NCI-H526 treated with DMSO at 0.1 percent for 48 hours (cell line): Measurements from ENCODE around the gene DNASE1L1.

Experiments
- DNase-seq: peaks from one replicate; lab custom pipeline; 2025; lab: John Stamatoyannopoulos, UW

Gene DNASE1L1

DNA sequence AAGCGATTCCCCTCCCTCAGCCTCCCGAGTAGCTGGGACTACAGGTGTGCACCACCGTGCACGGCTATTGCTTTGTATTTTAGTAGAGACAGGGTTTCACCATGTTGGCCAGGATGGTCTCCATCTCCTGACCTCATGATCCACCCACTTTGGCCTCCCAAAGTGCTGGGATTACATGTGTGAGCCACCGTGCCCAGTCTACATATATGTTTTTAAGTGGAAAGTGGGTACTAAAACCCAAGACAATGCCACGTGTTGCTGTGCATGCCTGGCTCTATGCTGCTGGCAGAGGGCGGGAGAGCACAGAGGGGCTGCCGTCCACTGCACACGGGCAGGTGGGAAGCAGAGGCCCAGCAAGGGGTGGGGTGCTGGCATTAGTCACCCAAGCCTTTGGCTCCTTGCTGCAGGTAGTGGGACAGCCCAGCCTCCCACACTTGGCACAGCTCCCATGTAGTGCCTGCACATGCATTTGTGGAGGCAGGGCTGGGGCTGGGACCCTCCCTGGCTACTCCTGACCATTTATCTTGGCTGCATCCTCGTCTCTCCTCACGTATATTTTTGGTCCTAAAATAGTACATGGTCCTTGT lies 26.5 kb downstream of the DNASE1L1 start:
- no peak for DNase-seq

DNA sequence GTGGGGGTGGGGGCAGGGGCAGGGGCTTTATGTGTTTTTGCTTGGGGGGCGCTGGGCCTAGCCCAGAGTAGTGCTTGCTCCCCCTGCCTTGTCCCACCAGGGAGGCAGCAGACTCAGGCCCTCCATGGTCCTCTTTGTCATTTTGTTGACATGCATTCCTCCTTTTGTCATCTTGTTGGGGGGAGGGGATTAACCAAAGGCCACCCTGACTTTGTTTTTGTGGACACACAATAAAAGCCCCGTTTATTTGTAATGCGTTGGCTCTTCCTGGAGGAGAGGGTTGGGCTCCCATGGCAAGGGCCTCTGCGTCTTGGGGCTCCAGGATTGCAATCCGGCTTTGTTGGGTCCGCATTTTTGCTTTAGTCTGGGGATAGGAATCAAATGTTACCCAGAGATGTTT lies 27.8 kb downstream of the DNASE1L1 start:
- DNase-seq, result no peak

DNA sequence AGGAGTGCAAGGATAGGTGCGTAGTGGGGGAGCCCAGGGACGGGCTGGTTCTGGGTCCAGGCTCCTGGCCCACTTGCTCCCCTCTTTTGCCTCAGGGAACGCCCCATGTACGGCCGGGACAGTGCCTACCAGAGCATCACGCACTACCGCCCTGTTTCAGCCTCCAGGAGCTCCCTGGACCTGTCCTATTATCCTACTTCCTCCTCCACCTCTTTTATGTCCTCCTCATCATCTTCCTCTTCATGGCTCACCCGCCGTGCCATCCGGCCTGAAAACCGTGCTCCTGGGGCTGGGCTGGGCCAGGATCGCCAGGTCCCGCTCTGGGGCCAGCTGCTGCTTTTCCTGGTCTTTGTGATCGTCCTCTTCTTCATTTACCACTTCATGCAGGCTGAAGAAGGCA lies 28.3 kb downstream of the DNASE1L1 start:
- no peak for DNase-seq

DNA sequence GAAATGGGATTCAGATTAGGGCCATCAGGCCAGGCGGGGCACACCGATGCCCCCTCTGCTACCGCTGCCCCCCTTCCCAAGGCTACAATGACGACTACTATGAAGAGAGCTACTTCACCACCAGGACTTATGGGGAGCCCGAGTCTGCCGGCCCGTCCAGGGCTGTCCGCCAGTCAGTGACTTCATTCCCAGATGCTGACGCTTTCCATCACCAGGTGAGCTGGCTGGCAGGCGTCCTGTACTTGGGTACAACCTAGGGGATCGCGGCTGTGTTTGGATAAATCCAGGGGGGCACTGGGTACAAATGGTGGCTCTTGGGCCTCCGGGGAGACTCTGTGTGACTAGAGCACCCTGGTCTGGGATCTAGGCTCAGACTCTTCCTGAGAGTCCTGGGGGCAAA lies 28.9 kb downstream of the DNASE1L1 start:
- DNase-seq, result no peak

DNA sequence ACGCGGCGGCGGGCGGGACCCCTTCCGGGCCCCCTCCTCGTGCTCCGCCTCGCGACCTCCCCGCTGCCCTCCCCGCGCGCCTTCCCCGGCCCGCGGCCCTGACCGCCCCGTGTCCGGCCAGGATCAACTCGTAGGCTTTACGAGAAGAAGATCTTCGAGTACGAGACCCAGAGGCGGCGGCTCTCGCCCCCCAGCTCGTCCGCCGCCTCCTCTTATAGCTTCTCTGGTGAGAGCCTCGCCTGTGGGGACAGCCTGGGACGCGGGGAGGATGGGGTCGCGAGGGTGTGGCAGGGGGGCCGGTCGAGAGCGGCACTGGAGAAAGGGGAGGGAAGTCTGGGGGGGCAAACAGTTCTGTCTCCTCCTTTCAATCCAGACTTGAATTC lies 29.5 kb downstream of the DNASE1L1 start:
- DNase-seq, result no peak

DNA sequence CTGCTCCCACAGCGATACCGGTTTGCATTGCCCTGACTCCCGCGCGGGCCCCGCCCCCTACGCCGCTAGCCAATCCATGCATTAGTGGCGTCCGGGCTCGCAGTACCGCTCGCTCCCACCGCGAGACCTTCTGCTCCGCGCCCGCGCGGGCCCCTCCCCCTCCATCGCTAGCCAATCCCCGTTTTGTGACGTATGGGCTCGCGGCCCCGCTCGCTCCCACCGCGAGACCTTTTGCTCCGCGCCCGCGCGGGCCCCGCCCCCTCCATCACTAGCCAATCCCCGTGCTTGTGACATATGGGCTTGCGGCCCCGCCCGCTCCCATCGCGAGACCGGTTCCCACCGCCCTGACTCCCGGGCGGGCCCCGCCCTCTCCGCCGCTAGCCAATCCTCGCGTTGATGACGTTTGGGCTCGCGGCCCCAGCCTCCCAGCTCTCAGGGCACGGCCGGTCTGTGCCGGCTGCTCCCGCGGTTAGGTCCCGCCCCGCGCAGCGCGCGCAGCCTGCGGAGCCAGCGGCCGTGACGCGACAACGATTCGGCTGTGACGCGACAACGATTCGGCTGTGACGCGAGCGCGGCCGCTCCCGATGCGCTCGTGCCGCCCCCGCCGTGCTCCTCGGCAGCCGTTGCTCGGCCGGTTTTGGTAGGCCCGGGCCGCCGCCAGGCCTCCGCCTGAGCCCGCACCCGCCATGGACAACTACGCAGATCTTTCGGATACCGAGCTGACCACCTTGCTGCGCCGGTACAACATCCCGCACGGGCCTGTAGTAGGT lies 30.1 kb downstream of the DNASE1L1 start, which contains the start of gene EMD:
EMD (plus strand) TSS at position 497 of the 770 bp plus-strand sequence; CDS start at position 687, 190 bp downstream.
- peak; percentile 99 for DNase-seq

DNA sequence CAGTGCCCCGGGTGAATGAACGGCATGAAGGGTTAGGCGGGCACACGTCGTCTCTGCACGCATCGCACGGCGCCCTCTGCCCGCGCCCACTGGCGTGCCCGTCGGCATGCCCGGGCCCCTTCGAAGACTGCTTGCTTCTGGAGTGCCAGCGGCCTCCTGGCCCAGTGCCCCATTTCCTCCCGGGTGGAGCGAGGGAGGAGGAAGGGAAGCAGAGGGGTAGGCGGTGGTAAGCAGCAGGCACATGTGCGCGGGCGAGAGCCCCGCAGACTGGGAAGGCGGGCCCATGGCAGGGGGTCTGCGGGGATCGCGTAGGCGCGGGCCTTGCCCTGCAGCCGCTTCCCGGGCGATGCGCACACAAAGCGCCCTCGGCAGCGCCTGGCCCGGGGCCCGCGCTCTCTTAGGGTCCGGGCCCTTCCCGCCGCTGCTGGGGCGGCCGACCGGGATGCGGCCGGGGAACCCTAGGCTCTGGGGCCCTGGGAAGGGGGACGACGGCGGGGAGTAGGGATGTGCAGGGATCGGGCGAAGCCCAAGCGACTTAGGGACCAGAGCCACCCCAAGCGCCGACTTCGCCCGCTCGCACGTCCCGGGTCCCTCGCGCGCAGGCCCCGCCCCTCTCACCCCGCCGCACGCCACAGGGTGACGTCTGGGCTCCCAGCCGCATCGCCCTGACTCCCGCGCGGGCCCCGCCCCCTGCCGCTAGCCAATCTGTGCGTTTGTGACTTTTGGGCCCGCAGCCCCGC lies 30.8 kb downstream of the DNASE1L1 start:
- no peak for DNase-seq

DNA sequence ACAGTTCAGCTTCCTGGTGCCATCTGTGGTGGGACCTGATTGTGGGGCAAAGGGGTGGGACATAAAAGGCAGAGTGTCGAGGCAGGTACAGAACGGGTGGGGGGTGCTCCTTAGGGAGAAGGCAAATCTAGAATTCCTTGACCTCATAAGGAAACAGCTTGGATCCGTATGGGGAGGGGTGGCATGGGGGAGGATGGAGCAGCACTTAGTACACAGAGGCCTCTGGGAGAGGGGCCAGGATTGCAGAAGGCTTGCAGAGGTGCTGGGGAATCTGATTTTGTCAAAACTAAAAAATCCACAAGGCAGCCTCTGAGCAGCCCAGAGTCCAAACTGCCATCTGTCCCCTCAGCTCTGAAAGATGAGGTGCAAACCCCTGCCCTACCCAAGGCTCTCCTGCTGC lies 32.3 kb downstream of the DNASE1L1 start:
- no peak for DNase-seq

DNA sequence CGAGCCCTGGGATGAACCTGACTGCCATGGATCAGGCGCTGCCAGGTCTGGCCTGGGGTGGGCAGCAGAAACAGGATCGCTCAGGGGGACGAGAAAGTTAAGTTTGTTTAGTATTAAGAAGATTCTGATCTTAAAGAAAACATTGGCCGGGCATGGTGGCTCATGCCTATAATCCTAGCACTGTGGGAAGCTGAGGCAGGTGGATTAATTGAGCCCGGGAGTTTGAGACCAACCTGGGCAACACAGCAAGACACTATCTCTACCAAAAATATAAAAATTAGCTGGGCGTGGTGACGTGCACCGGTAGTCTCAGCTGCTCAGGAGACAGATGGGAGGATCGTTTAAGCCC lies 33.9 kb downstream of the DNASE1L1 start:
- no peak for DNase-seq

DNA sequence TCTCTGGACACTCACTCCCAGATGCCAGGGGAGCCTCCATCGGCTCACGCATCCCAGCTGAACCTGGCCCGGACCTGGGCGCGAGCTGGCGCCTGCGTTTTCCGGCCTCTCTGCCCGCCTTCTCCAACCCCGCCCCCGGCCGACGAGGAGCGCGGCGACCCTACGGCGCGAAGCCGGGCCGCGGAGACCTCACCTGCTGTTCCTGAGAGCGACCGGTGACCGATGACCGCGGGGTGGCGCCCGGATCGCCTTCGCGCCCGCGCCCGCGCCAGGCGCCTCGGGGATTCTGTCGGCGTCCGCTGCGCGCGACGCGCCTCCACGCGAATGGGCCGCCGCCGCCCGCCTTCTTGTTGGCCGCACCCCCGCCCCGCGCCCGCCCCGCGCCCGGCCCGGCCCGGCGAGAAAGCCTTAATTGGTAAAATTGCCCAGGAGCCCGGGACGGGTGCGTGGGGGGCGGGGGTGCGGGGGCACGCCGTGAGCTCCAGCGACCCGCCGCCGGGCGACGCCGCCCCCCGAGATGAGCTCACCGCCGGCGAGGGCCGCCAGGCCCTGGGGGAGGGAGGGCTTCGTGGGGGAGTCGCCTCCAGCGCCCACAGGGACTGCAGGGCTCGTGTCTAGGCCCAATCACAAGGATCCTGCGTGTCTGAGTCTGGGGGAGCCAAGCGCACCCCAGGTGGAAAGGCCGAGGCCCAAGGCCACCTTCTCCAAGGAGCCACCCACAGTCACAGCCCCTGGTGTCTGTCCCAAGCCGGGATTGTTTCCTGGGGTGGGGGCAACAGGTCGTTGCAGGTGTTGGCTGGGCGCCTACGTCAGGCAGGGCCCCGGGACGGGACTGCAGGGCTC lies 34.5 kb downstream of the DNASE1L1 start, which contains the start of gene FLNA:
FLNA (minus strand) TSS at position 322 of the 843 bp plus-strand sequence. CDS start 3,389 bp downstream, outside the sequence.
- DNase-seq, result peak; percentile 38

DNA sequence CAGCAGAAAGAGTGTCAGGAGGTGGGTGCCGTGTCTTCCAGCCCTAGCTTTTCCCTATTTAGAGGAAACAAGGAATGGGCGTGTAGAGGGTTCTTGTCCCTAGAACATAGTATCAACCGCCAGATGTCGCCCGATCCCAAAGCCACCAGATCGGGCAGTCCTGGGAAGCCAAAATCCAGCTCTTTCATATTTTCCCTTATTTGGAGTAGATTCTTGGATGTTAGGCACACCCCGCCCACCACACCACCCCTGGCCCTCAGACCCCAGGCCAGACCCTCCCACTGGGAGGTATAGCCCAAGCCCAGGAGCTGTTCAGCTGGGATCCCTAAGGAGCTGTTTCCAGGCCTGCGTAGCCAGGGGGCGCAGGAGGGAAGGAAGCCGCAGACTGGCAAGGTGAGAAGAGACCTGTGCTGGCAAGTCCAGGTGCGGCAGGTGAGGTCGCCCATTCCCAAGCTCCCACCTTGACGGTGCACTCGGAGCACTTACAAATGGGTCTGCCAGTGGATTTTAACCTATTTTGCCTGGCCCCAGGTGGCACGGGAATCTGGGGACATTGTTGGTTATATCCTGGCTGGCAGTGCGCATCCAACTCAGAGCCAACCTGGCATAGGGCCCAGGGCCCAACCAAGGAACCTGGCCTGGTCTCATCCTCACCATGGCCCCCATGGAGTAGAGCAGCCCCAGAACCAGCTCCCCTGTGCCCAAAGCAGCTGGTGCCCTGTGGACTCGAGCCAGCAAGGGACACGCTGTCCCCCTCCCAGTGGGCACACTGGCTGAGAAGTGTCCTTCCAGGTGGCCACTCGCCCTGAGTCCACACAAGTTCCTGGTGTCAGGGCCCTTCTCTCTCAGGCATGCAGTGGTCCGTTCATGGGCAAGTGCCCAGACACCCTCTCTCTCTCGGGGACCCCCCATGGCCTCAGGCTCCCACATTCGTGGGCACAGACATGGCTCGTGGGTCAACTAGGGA lies 35.4 kb downstream of the DNASE1L1 start:
- DNase-seq, result peak; percentile 87

DNA sequence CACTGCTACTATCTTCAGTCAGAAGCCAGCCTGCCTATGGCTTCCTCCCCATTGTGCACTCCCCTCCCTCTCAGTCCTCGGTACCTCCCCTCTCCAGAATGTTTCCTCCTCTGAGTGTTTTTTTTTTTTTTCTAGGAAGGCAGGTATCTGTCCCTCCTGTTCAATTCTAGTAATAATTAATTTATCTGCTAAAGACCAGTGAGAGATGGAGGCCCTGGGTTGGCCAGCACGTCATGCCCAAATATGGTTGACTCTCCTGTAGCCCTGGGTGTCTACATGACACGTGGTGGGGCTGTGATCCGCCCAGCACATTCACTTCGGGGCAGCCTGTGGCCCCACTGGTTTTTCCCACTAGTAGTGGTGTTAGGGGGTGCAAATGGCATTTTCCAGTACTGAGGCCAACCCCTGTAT lies 36.4 kb downstream of the DNASE1L1 start:
- no peak for DNase-seq

DNA sequence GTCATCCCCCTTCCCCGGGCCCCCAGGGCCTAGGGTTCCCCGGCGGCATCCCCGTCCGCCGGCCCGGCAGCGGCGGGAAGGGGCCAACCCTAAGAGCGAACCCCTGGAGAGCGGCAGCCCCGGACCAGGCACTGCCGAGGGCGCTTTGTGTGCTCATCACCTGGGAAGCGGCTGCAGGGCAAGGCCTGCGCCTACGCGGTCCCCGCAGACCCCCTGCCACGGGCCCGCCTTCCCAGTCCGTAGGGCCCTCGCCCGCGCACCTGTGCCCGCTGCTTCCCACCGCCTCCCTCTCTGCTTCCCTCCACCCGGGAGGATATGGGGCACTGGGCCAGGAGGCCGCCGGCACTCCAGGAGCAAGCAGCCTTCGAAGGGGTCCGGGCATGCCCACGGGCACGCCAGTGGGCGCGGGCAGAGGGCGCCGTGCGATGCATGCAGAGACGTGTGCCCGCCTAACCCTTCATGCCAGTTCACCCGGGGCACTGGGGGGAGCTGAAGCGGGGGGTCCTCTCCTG lies 37.2 kb downstream of the DNASE1L1 start:
- no peak for DNase-seq

DNA sequence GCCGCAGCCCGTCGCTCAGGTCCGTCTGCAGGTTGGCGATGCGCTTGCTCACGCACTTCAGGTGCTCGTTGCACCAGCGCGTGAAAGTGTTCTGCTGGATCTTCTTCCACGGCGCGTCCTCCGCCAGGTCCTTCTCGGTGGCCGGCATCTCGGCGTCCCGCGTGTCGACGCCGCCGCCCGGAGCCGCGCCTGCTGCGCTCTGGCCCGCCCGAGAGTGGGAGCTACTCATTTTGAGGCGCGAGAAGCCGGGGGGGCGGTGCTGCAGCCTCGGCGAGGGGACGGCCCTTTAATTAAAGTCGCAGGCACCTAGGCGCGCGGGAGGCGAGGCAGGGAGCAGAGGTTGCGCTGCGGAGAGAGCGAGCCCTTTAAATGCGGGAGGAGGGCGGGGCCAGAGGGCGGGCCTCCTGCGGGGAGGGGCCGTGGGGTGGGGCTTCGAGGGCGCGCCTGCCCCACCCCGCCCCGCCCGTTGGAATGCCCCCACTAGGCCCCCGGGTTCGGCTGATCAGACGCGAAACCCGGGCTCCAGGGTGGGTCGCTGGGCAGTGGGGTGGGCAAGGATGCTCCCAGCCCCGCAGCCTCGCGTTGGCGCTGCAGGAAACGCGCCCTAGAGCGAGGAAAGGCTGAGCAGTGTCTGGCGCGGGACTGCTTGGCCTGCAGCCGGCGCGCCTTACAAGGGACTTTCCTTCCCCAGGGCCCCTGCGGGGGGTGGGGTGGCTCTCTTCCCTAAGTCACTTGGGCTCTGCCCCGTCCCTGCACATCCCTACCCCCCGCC lies 37.9 kb downstream of the DNASE1L1 start:
- peak; percentile 95 for DNase-seq

DNA sequence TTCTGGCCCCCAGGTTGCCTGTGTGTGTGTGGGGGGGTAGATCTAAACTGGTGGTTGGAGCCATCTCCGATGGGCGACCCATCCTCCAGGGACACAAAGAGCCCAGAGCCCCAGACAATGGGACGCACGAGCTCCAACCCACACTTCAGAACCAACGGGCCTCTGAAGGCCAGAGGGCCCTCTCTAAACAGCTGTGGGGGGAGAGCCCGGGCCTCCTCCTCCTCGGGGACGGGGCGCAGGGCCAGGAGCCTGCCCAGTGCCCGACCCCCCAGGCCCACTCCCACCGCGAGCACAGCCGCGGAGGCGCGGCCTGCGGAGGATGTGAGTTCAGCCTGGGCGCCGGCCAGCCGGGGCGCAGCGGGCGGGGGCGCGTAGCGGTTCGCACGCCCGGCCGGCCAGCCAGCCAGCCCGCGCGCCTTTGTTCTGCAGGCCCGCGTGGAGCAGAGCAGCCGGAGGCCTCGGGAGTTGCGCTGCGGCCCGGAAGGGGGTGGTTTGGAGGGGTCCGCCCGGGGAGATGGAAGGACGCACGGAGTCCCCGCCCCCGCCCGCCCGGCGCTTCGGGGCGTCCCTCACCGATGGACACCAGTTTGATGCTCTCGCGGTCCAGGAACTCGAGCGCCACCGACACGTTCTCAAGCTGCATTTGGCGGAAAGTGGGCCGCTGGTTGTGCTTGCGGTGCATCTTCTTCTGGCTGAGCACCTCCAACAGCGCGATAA lies 38.6 kb downstream of the DNASE1L1 start:
- DNase-seq, result no peak

DNA sequence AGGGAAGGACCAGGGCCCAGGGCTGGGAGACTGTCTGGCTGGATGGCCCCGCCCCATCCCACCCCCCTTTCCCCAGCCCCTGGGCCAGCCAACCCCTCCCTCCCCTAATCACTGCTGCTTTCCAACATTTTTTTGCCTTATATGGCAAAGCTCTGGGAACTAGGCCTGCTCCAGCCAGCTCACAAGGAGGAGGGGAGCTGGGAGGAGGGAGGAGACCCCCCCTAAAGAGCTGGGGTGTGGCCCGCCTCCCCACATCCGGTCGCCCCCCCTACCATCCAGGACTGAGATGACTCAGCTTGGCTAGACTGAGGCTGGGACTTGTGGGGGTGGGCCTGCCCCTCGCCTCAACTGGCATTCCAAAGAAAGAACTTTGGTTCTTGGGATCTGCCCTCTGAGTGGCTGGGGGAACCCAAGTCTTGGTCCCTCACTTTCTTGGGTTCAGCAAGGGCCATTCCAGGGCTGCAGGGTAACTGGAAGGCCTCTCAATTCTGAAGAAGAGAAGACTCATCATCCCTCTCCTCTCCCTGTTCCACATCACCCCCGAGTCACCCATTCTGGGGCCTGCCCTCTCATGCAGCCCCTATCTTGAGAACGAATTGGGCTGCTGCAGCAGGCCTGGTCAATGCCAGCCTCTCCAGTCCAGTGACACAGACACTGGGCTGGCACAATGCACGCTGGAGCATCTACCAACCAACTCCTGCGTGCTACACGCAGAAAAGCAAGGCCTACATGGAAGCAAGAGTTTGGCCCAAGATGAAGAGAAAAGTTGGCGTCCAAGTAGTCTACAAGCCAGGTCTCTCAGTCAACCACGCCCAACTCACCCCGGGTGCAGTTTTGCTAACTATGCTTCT lies 39.4 kb downstream of the DNASE1L1 start:
- DNase-seq, result no peak

DNA sequence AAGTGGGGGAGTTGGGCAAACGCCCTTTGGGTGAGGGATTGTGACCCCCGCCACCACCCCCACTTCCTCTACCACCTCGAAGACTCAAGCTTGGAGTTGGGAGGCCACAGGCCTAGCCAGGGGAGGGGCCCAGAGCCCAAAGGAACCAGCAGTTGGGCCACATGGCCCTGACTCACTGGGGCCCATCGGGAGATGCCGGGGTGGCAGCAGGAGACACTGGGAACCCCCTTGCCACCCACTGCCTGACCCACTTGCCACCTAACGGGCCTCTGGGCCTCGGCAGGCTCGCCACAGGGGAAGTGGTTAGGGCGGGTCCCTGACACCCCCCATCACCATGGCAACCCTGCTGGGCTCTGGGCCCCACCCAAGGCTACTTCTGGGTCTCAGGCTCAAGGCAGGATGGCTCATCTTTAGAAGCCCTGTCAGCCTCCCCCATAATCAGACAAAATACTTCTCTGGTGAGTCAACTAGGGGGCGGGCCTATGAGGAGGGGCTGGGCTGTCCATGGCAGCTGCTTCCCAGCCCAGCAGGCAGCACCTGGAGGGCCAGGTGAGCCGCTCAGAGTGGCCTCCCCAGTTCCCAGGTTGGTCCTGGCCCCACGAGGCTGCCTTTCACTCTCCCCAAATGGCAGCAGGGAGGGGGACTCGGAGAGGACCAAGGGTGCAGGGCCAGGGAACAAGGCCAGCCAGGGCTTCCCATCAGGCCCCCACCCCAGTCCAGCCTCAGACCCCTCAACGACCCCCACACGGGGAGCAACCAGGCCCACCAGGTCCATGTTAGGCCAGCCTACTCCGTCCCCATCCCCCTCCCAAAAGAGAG lies 40.2 kb downstream of the DNASE1L1 start:
- no peak for DNase-seq
